GM12878 (cell line): ENCODE measurements around the gene TLR9. TPM values are rescaled to one million over a fixed set of nuclear protein-coding genes. Genes with fewer than 3 reads are reported as not detected.

Experiments used
- CBX3 ChIP-seq: fragments of 200-600 bp; sonication (generic); IDR thresholded peaks from 2 replicates; pipeline ENCODE4 v1.6.1; 2016; ENCODE audit warnings: low read depth, borderline replicate concordance
- CBX5 ChIP-seq: sonication (generic); IDR thresholded peaks from 2 replicates; pipeline ENCODE4 v1.6.1; 2016; ENCODE audit warnings: low read depth, moderate library complexity, mild to moderate bottlenecking, inconsistent platforms
- CHD1 ChIP-seq: IDR thresholded peaks from 2 replicates; pipeline ENCODE4 v1.6.1; 2012; ENCODE audit warnings: low read depth, low read length, improper control_type of control experiment
- CHD2 ChIP-seq: IDR thresholded peaks from 2 replicates; pipeline ENCODE4 v1.6.1; 2011; ENCODE audit warnings: low read depth, low read length, improper control_type of control experiment, borderline replicate concordance
- CREM ChIP-seq: IDR thresholded peaks from 2 replicates; pipeline ENCODE4 v1.6.1; 2014; ENCODE audit warnings: antibody characterized with exemption, low read depth
- IKZF1 ChIP-seq: fragments of 450-650 bp; conservative IDR thresholded peaks from 2 replicates; pipeline ENCODE4 v1.6.1; 2017; ENCODE audit warnings: antibody characterized with exemption, mild to moderate bottlenecking
- KAT2A ChIP-seq: conservative IDR thresholded peaks from 2 replicates; pipeline ENCODE4 v1.6.1; 2011; ENCODE audit warnings: low read depth, low read length; ENCODE audit not compliant: control insufficient read depth
- MTA3 ChIP-seq: IDR thresholded peaks from 2 replicates; pipeline ENCODE4 v1.6.1; 2012; ENCODE audit warnings: low read length, inconsistent platforms, borderline replicate concordance
- MYB ChIP-seq: fragments of 150-350 bp; IDR thresholded peaks from 2 replicates; pipeline ENCODE4 v1.6.1; 2014; ENCODE audit warnings: mild to moderate bottlenecking, low read depth, low read length, borderline replicate concordance
- NBN ChIP-seq: fragments of 450-650 bp; IDR thresholded peaks from 2 replicates; pipeline ENCODE4 v1.6.1; 2016
- NFXL1 ChIP-seq: fragments of 450-650 bp; IDR thresholded peaks from 2 replicates; pipeline ENCODE4 v1.6.1; 2017; ENCODE audit warnings: antibody characterized with exemption, mild to moderate bottlenecking, borderline replicate concordance
- NR2F1 ChIP-seq: fragments of 450-650 bp; conservative IDR thresholded peaks from 2 replicates; pipeline ENCODE4 v1.6.1; 2017; ENCODE audit warnings: mild to moderate bottlenecking
- POLR2AphosphoS2 ChIP-seq: IDR thresholded peaks from 2 replicates; pipeline ENCODE4 v1.6.1; 2011; ENCODE audit warnings: low read depth, mild to moderate bottlenecking, low read length, improper control_type of control experiment, moderate library complexity
- SRF ChIP-seq, 2 experiments: IDR thresholded peaks; 2 replicates each; pipeline ENCODE4 v1.6.1; 2011; ENCODE audit warnings: low read depth in 2 of 2, low read length in 2 of 2, mild to moderate bottlenecking in 1 of 2, moderate library complexity in 1 of 2
- TAF1 ChIP-seq: IDR thresholded peaks from 2 replicates; pipeline ENCODE4 v1.6.1; 2011; ENCODE audit warnings: mild to moderate bottlenecking, low read depth, low read length, borderline replicate concordance
- TCF12 ChIP-seq: IDR thresholded peaks from 2 replicates; pipeline ENCODE4 v1.6.1; 2011; ENCODE audit warnings: low read depth, mild to moderate bottlenecking, low read length
- ZNF217 ChIP-seq: fragments of 450-650 bp; IDR thresholded peaks from 2 replicates; pipeline ENCODE4 v1.6.1; 2017; ENCODE audit warnings: antibody characterized with exemption, mild to moderate bottlenecking
- polyA plus RNA-seq, 11 experiments: library from polyadenylated mRNA; depleted of rRNA in 4 of 11; unstranded in 6 of 11; stranded (reverse) in 5 of 11; fragments of >200 nt; fragmentation: Nextera tagmentation in 4 of 11; fragmentation: Illumina TruSeq in 1 of 11; extraction: Ambion mirVana in 4 of 11; extraction: Trizol in 1 of 11; gene quantifications; 1 replicate in 1 of 11; 2 replicates in 10 of 11; pipeline versions ENCODE4 v1.2.1 to v1.2.3, GENCODE V29; 2011 to 2016; ENCODE audit warnings: inconsistent platforms in 2 of 11, missing spikeins in 2 of 11, low read depth in 1 of 11
- total RNA-seq, 4 experiments: library from RNA; depleted of rRNA in 3 of 4; stranded (reverse); fragments of >200 nt in 3 of 4; fragmentation: Illumina TruSeq in 1 of 4; extraction: Trizol in 1 of 4; gene quantifications; 2 replicates each; pipeline versions ENCODE4 v1.2.1 to v1.2.3, GENCODE V29; 2013 to 2021
- TF ChIP-seq, protein P1 (sequence below): fragments of 450-650 bp; IDR thresholded peaks from 2 replicates; pipeline ENCODE4 v1.6.1; 2017; ENCODE audit warnings: low read depth, mild to moderate bottlenecking, moderate library complexity
- TF ChIP-seq, protein P2 (sequence below): fragments of 150-350 bp; IDR thresholded peaks from 2 replicates; pipeline ENCODE4 v1.6.1; 2016; ENCODE audit warnings: low read depth, low read length
- TF ChIP-seq, protein P3 (sequence below): IDR thresholded peaks from 2 replicates; pipeline ENCODE4 v1.6.1; 2012; ENCODE audit warnings: low read depth, low read length, improper control_type of control experiment

Gene TLR9
- total and polyA plus RNA-seq, 10 of the 15 experiments (the other 5 are each of a cell fraction or from before 2014, with no cell fraction given) = 0.10 to 4.8 (median 0.53) TPM; not detected in 1

DNA sequence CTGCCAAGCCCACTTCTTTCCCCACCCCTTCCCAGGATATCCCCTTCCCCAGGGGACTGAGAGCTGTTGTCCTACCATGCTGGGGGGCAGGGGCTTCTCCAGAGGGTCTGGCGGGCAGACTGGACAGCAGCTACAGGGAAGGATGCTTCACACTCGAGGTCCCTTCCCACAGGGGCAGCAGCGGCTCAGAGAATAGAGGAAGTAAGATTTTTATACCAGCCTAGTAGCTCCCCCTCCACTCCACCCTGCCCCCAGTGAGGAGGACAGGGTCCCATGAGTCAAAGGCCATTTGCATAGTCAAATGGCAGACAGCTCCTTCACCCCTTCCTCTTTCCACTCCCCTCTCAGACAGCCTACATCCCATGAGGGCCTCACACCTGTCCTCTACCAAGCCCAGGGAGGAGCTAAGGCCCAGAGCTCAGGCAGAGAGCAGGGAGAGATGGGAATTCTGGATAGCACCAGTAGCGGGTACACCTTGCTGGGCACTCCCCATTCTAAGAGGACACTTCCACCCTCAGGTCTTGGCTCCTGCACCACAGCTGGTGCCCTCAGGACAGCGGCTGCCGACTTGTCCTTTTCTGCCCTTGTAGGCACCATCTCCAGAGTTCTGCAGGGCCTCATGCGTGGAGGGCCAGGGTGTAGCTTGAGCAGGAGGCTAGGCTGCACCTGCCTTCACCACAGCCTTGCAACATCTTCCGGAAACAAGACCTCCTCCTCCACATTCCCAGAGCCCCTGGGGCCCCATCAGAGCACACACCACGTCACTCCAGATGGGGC, at the start of gene TLR9 (continued):
- TF ChIP-seq CHD2 (peak; percentile 65; the same call in 1 of the 2 replicates), TCF12 (peak; percentile 93), POLR2AphosphoS2 (peak; percentile 52; the same call in 1 of the 2 replicates), TAF1 (0 out of 2 replicates have a peak, but pooled peaks have one; percentile 30), CREM (peak; percentile 62; the same call in 1 of the 2 replicates), NR2F1 (0 out of 2 replicates have a peak, but pooled peaks have one; percentile 40), KAT2A (no peak), NFXL1 (no peak), SRF (IDR thresholded peaks at IDR 0.05; ENCODE audit: low read depth in 2 of 2, low read length in 2 of 2) (no peak), IKZF1 (peak; percentile 73), CBX5 (no peak), ZNF217 (peak; percentile 49; the same call in 1 of the 2 replicates), MYB (no peak), CBX3 (no peak), CHD1 (0 out of 2 replicates have a peak, but pooled peaks have one; percentile 16), NBN (0 out of 2 replicates have a peak, but pooled peaks have one; percentile 72), MTA3 (0 out of 2 replicates have a peak, but pooled peaks have one; percentile 59)
- TF ChIP-seq, protein P1, sequence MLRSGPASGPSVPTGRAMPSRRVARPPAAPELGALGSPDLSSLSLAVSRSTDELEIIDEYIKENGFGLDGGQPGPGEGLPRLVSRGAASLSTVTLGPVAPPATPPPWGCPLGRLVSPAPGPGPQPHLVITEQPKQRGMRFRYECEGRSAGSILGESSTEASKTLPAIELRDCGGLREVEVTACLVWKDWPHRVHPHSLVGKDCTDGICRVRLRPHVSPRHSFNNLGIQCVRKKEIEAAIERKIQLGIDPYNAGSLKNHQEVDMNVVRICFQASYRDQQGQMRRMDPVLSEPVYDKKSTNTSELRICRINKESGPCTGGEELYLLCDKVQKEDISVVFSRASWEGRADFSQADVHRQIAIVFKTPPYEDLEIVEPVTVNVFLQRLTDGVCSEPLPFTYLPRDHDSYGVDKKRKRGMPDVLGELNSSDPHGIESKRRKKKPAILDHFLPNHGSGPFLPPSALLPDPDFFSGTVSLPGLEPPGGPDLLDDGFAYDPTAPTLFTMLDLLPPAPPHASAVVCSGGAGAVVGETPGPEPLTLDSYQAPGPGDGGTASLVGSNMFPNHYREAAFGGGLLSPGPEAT = peak; percentile 58; the same call in 1 of the 2 replicates
- TF ChIP-seq, protein P2, sequence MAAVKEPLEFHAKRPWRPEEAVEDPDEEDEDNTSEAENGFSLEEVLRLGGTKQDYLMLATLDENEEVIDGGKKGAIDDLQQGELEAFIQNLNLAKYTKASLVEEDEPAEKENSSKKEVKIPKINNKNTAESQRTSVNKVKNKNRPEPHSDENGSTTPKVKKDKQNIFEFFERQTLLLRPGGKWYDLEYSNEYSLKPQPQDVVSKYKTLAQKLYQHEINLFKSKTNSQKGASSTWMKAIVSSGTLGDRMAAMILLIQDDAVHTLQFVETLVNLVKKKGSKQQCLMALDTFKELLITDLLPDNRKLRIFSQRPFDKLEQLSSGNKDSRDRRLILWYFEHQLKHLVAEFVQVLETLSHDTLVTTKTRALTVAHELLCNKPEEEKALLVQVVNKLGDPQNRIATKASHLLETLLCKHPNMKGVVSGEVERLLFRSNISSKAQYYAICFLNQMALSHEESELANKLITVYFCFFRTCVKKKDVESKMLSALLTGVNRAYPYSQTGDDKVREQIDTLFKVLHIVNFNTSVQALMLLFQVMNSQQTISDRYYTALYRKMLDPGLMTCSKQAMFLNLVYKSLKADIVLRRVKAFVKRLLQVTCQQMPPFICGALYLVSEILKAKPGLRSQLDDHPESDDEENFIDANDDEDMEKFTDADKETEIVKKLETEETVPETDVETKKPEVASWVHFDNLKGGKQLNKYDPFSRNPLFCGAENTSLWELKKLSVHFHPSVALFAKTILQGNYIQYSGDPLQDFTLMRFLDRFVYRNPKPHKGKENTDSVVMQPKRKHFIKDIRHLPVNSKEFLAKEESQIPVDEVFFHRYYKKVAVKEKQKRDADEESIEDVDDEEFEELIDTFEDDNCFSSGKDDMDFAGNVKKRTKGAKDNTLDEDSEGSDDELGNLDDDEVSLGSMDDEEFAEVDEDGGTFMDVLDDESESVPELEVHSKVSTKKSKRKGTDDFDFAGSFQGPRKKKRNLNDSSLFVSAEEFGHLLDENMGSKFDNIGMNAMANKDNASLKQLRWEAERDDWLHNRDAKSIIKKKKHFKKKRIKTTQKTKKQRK = no peak
- TF ChIP-seq, protein P3, sequence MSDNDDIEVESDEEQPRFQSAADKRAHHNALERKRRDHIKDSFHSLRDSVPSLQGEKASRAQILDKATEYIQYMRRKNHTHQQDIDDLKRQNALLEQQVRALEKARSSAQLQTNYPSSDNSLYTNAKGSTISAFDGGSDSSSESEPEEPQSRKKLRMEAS = no peak; the same call in 1 of the 2 replicates
